Skin of body (tissue), 2 donors: ENCODE data around the gene ANTXR1. TPM values are rescaled to one million over a fixed set of nuclear protein-coding genes. Genes with fewer than 3 reads are reported as not detected.

Source experiments
- small RNA-seq: library from RNA; depleted of rRNA; stranded (forward); fragments of <200 nt; gene quantifications from one replicate; pipeline ENCODE3, GENCODE V24; 2014; ENCODE audit warnings: low replicate concordance
- total RNA-seq: library from RNA; depleted of rRNA; stranded (reverse); fragments of >200 nt; gene quantifications from one replicate; pipeline ENCODE4 v1.2.3, GENCODE V29; 2014

The ANTXR1 gene
- total RNA-seq, 1 donor from 2014 or later, result 110 TPM

Small RNA genes within 50 kb of the gene (small RNA-seq; reads per million reads assigned to genes)
- 0.17 reads per million for gene MIR3126
- not detected for gene RNA5SP96
- gene RNU6-1216P, result not detected

Other genes with a start within 250 kb of the ANTXR1 start
- gene BMP10, start 141.8 kb upstream of the ANTXR1 start, total RNA-seq, result not detected
- not detected for gene GKN2, start 60.3 kb upstream of the ANTXR1 start, total RNA-seq
- gene GKN1, start 38.5 kb upstream of the ANTXR1 start, total RNA-seq, result not detected